ENCODE results near the gene HOMER3.
A peak's percentile ranks its signal among the peaks of the same experiment; 100 is the strongest.

The HOMER3 gene

GRCh38 chr19:18940769-18941627 is at the start of gene HOMER3:
TSS of gene HOMER3 (minus strand) at chr19:18941217. CDS start at chr19:18938982, 2,235 bp downstream.
- H3K4me3 ChIP-seq (ENCODE audit: low read depth, low read length): peak within 1 kb of the TSS; percentile 58

- no peak overlapping the region for H3K4me3 ChIP-seq (ENCODE audit: low read depth, low read length)
Observed at GRCh38 chr19:18990128-18990708, 49.2 kb upstream of the HOMER3 start.

DNA sequence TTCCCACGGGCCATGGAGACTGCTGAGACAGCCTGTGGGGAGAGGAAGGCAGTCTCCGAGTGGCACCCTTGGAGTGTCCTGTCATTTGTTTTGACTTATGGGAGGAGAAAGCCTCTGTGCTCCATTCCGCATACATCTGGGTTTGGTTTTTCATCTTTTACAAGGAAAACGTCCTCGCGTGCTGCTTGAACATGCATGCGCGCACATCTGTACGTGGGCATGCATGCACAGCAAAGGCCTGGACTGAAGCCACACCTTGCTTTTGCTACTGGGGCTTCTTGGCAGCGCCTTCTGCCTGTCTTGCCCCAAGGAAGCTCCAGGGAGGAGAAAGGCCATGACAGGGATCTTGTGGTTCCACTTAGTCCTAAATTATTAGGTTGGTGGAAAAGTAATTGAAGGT is 48.3 kb upstream of the HOMER3 start:
- H3K4me3 ChIP-seq (ENCODE audit: low read depth, low read length): no peak overlapping the region

- H3K4me3 ChIP-seq (ENCODE audit: low read depth, low read length): no peak overlapping the region
Observed at GRCh38 chr19:18987456-18987855, 46.4 kb upstream of the HOMER3 start.

- H3K4me3 ChIP-seq (ENCODE audit: low read depth, low read length): no peak overlapping the region
Observed at GRCh38 chr19:18985257-18985656, 44.2 kb upstream of the HOMER3 start.

DNA sequence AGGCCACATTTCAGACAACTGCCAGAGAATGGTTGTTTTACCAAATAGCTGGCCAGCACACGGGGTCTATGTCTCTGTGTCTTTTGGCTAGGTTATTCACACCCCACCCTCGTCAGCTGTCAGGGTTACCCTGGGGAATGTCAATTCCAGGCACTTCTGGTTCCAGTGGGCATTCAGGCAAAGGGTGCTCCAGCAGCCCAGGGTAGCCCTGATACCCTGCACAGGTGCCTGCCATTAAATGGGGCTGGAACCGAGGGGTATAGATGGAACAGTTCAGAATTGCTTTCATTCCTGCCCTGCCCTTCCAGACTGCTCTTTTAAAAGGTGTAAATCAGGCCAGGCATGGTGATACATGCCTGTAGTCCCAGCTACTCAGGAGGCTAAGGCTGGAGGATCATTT is 43.2 kb upstream of the HOMER3 start:
- no peak overlapping the region for H3K4me3 ChIP-seq (ENCODE audit: low read depth, low read length)

DNA sequence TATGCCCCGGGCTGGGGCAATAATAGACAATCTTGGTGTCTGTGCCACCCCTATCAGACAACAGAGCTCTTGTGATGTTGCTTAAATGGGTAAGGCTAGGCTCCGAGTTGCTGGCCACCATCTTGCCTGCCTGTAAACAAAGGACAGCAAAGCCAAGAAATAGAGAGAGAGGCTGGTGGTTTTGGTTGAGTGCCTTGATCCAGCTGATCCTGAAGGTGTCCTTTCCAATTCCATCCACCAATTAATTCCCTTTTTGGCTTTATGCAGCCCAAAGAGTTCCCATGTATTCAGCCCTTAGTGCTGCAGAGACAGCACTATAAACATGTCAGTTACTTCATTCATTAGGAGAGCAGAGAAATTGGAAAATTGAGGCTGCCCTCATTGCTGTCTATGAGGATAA is 41.7 kb upstream of the HOMER3 start:
- H3K4me3 ChIP-seq (ENCODE audit: low read depth, low read length): no peak overlapping the region

GRCh38 chr19:18980432-18981020 is 39.5 kb upstream of the HOMER3 start:
- no peak overlapping the region for H3K4me3 ChIP-seq (ENCODE audit: low read depth, low read length)

DNA sequence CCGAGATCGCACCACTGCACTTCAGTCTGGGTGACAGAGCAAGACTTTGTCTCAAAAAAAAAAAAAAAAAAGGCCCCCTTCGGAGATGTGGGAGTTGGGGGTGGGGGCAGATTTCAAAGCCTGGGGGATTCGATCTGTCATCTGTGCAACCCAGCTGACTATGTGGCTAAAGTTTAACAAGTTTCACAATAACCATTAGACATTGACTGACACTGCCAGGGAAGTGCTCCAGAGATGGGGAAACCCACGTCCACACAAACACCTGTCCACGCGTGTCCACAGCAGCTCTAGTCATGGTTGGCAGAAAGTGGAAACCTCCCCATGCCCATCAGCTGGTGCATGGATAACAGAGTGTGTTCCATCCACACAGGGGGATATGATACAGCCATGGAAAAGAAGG is 37.6 kb upstream of the HOMER3 start:
- H3K4me3 ChIP-seq (ENCODE audit: low read depth, low read length): no peak overlapping the region

DNA sequence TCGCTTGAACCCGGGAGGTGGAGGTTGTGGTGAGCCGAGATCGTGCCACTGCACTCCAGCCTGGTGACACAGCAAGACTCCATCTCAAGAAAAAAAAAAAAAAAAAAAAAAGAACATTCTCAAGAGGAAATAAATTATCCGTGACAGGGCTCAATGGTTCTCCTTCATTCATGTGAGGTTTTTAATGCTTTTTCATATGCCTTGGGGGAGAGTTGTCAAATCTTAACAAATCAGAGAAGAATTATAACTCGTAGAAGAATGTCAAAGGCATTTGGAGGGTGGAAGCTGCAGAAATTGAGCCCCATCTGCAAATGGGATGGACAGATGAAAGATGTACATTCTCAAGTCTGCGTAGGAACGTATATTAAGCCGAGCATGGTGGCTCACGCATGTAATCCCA is 34.9 kb upstream of the HOMER3 start:
- H3K4me3 ChIP-seq (ENCODE audit: low read depth, low read length): no peak overlapping the region

- H3K4me3 ChIP-seq (ENCODE audit: low read depth, low read length): no peak overlapping the region
Observed at GRCh38 chr19:18975011-18975410, 34.0 kb upstream of the HOMER3 start.

DNA sequence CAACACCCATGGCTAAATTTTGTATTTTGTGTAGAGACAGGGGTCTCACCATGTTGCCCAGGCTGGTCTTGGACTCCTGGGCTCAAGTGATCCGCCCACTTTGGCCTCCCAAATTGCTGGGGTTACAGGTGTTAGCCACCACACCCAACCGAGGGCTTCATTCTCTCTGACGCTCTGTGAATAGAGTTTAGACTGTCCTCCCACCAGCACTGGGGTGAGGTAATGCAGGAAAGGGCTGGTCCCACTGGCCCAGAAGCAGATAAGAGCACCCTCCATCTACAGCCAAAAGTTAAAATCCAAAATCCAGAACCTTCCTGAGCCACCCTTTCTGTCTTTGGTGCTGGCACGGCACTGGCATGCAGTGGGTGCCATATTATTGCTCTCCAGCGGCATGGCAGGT is 31.8 kb upstream of the HOMER3 start:
- H3K4me3 ChIP-seq (ENCODE audit: low read depth, low read length): no peak overlapping the region

- no peak overlapping the region for H3K4me3 ChIP-seq (ENCODE audit: low read depth, low read length)
Observed at GRCh38 chr19:18972301-18972811, 31.3 kb upstream of the HOMER3 start.

DNA sequence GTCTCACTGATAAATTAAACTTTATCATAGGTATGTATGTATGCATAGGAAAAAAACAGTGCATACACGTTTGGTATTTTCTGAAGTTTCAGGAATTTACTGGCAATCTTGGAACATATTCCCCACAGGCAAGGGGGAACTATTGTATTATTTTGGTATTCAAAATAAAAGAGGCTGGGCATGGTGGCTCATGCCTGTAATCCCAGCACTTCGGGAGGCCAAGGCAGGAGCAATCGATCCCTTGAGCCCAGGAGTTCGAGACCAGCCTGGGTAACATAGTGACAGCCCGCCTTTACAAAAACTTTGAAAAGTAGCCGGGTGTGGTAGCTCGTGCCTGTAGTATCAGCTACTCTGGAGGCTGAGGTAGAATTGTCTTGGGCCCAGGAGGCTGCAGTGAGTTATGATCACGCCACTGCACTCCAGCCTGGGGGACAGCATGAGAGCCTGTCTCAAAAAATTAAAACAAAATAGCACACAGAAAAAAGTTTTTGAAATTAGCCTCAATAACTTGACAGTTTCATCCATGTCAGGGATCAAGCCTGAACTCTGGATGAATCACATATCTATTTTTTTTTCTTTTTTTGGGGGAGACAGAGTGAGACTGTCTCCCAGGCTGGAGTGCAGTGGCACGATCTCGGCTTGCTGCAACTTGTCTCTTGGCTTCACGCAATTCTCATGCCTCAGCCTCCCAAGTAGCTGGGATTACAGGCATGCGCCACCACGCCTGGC is 29.1 kb upstream of the HOMER3 start:
- no peak overlapping the region for H3K4me3 ChIP-seq (ENCODE audit: low read depth, low read length)

- H3K4me3 ChIP-seq (ENCODE audit: low read depth, low read length): no peak overlapping the region
Observed at GRCh38 chr19:18967358-18968146, 26.5 kb upstream of the HOMER3 start.

DNA sequence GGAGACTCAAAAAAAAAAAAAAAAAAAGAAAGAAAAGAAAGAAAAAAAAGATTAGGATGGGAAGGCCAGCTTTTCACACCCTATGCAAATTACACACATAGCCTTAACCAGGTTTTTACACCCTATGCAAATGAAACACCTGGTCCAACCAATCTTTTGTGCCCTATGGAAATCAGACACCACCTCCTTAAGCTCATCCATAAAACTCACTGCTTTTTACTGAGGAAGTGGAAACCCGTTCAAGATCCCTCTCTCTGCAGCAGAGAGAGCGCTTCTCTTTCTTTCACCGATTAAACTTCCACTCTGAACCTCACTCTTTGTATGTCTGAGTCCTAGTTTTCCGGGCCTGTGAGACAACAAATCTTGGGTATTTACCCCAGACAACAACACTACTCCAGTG is 25.3 kb upstream of the HOMER3 start:
- no peak overlapping the region for H3K4me3 ChIP-seq (ENCODE audit: low read depth, low read length)

DNA sequence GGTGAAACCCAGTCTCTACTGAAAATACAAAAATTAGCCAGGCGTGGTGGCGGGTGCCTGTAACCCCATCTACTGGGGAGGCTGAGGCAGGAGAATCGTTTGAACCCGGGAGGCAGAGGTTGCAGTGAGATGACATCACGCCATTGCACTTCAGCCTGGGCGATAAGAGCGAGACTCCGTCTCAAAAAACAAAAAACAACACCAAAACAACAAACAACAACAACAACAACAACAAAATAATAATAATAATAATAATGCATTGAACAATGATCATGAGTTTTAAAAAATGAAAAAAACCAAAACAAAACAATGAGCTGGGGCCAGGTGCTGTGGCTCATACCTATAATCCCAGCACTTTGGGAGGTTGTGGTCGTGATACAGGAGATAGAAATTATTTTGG is 23.1 kb upstream of the HOMER3 start:
- H3K4me3 ChIP-seq (ENCODE audit: low read depth, low read length): no peak overlapping the region

DNA sequence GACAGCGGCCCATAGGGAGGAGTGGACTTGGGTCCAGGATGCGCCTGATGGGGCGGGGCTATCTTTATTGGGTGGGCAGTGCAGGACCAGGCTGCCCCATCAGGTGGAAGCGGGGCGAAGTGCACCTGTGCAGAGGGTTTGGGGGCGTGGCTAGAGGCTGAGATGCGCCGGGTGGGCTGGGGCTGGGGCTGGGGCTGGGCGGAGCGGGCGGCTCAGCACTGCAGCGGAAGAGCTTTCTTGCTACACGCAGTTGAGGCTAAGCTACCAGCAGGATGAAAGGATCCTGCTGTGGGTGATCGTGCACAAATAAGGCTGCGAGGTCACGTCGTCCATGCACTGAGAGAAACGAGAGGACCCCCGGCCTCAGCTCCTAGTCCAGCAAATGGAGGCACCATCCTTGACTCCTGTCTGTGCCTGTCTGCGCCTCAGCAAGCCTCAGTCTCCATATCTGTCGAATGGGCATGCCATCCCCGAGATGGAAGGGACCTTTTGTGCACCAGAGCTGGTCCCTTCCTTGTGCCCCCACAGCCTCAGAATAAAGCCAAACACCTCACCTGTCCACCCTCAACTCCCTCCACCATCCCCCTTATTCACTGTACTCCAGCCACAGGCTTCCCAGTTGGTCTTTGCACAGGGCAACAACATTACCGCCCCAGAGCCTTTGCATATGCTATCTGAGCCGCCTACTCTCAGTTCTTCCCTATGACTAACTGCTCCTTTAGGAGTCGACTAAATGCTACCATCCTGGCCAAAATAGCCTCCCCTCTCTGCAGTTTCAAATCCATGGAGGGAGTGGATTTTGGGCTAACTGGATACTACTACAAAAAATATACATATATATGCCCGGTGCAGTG is 21.0 kb upstream of the HOMER3 start:
- no peak overlapping the region for H3K4me3 ChIP-seq (ENCODE audit: low read depth, low read length)

DNA sequence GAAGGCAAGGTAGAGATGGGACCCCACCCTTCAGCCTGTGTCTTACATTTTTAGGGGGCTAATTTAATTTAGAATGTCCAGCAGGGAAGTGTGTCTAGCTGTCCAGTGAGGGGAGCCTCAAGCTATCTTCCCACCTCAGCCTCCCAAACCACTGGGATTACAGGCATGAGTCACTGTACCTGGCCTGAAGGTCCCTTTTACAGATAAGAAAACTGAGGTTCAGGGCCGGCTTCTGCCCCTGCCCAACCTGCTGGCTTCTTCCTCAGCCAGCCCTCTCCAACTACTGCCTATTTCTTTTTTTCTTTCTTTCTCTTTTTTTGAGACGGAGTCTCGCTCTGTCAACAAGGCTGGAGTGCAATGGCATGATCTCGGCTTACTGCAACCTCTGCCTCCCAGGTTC is 19.4 kb upstream of the HOMER3 start:
- no peak overlapping the region for H3K4me3 ChIP-seq (ENCODE audit: low read depth, low read length)

GRCh38 chr19:18955042-18955441 is 14.0 kb upstream of the HOMER3 start:
- no peak overlapping the region for H3K4me3 ChIP-seq (ENCODE audit: low read depth, low read length)

All from iPS-11a (cell line).